Measurements from ENCODE around the gene UBE4A. TPM values are rescaled to one million over a fixed set of nuclear protein-coding genes. Genes with fewer than 3 reads are reported as not detected.

UBE4A gene
- total RNA-seq, 1 experiment from 2014 or later, result 54.2 TPM

- DNase-seq (ENCODE audit: low spot score), result no peak
- no peaks in the 10 kb centered on the region for H3K27me3 ChIP-seq (replicated peaks; ENCODE audit: insufficient read depth, low read depth, low read length, poor library complexity)
- no peak overlapping the region for H3K27ac ChIP-seq (ENCODE audit: low read depth, low read length, poor library complexity, severe bottlenecking)
- BruUV-seq (replicated peaks), result no TSS peak
- CTCF ChIA-PET, result no interaction called here
- POLR2A ChIA-PET (ENCODE audit: low non-redundant PET), result no interaction called here
- TF ChIP-seq CTCF (conservative IDR thresholded peaks at IDR 0.05; ENCODE audit: low read depth, low read length), result no peak
- TF ChIP-seq EZH2 (IDR thresholded peaks at IDR 0.05; ENCODE audit: borderline replicate concordance, low read depth, low read length, poor library complexity, severe bottlenecking), result no peak
- intact Hi-C loops (cut with micrococcal nuclease; ENCODE audit: unreplicated experiment), result no loop called here
- H3K36me3 ChIP-seq (ENCODE audit: insufficient read depth, low read length, poor library complexity, severe bottlenecking), result peaks cover 39% of the 10 kb centered on the region
- no peak overlapping the region for H3K4me3 ChIP-seq (ENCODE audit: low read depth, low read length, poor library complexity, severe bottlenecking)
- H3K4me1 ChIP-seq (ENCODE audit: insufficient read depth, low read length, poor library complexity, severe bottlenecking), result peaks cover 8% of the 10 kb centered on the region
- H3K9me3 ChIP-seq (ENCODE audit: low read depth, low read length, poor library complexity, severe bottlenecking), result no peaks in the 10 kb centered on the region
These were observed 5.7 kb downstream of the UBE4A start for GRCh38 chr11:118364956-118365615.

- DNase-seq (ENCODE audit: low spot score), result no peak
- peaks cover 51% of the 10 kb centered on the region for H3K36me3 ChIP-seq (ENCODE audit: insufficient read depth, low read length, poor library complexity, severe bottlenecking)
These were observed 6.9 kb downstream of the UBE4A start for GRCh38 chr11:118366287-118366686.

GRCh38 chr11:118370774-118371173, 11.4 kb downstream of the UBE4A start:
- Histone ChIP-seq H3K4me3 (ENCODE audit: low read depth, low read length, poor library complexity, severe bottlenecking) (no peak overlapping the region), H3K9me3 (ENCODE audit: low read depth, low read length, poor library complexity, severe bottlenecking) (no peaks in the 10 kb centered on the region), H3K27ac (ENCODE audit: low read depth, low read length, poor library complexity, severe bottlenecking) (no peak overlapping the region), H3K36me3 (ENCODE audit: insufficient read depth, low read length, poor library complexity, severe bottlenecking) (peaks cover 71% of the 10 kb centered on the region), H3K27me3 (replicated peaks; ENCODE audit: insufficient read depth, low read depth, low read length, poor library complexity) (no peaks in the 10 kb centered on the region), H3K4me1 (ENCODE audit: insufficient read depth, low read length, poor library complexity, severe bottlenecking) (no peaks in the 10 kb centered on the region)
- BruUV-seq (replicated peaks), result no TSS peak
- POLR2A ChIA-PET (ENCODE audit: low non-redundant PET), result no interaction called here
- DNase-seq (ENCODE audit: low spot score), result peak; percentile 28
- intact Hi-C loops (cut with micrococcal nuclease; ENCODE audit: unreplicated experiment), result no loop called here
- CTCF ChIA-PET, result no interaction called here
- TF ChIP-seq EZH2 (IDR thresholded peaks at IDR 0.05; ENCODE audit: borderline replicate concordance, low read depth, low read length, poor library complexity, severe bottlenecking) (no peak), CTCF (conservative IDR thresholded peaks at IDR 0.05; ENCODE audit: low read depth, low read length) (no peak)

More at GRCh38 chr11:118366287-118366686, 6.9 kb downstream of the UBE4A start:
- ChIA-PET CTCF (no interaction called here), POLR2A (ENCODE audit: low non-redundant PET) (interaction anchor here (0.7 kb wide), 1 partner anchor 1305 kb away, joined by 3 read pairs; no protein-coding TSS in a partner anchor)
- Histone ChIP-seq H3K9me3 (ENCODE audit: low read depth, low read length, poor library complexity, severe bottlenecking) (no peaks in the 10 kb centered on the region), H3K27me3 (replicated peaks; ENCODE audit: insufficient read depth, low read depth, low read length, poor library complexity) (no peaks in the 10 kb centered on the region), H3K4me1 (ENCODE audit: insufficient read depth, low read length, poor library complexity, severe bottlenecking) (no peaks in the 10 kb centered on the region), H3K4me3 (ENCODE audit: low read depth, low read length, poor library complexity, severe bottlenecking) (no peak overlapping the region), H3K27ac (ENCODE audit: low read depth, low read length, poor library complexity, severe bottlenecking) (no peak overlapping the region)
- BruUV-seq (replicated peaks), result no TSS peak
- TF ChIP-seq CTCF (conservative IDR thresholded peaks at IDR 0.05; ENCODE audit: low read depth, low read length) (no peak), EZH2 (IDR thresholded peaks at IDR 0.05; ENCODE audit: borderline replicate concordance, low read depth, low read length, poor library complexity, severe bottlenecking) (no peak)
- intact Hi-C loops (cut with micrococcal nuclease; ENCODE audit: unreplicated experiment), result no loop called here

Measured in A673 (cell line).